ENCODE data around the gene DSCAML1.

The DSCAML1 gene

DNA sequence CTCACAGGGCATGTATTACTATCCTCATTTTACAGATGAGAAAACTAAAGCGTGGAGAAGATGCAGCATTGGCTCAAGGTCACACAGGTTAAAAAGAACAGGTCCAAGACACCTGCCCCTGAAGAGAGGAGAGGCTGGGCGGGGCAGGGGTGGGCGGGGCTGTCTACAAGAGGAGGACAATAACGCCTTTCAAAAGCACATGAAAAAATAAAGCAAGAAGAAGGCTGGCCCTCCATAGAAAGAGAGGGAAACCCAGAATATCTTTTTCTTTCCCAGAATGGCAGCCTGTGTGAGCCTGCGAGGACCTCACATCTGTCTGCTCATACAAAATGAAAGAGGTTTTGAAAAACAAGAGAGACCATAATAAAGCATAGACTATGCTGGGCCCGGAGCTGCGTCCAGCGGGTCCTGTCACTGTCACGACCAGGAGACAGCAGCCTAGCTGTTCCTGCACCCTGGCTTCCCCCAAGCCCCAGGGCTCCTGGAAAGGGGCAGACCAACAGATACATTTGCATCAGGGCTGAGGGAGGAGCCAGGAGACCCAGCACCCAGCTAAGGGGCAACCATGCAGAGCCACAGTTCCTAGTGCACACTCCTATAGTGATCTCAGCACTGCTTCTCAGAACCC, 61.6 kb downstream of the DSCAML1 start:
- no peak overlapping the region for H3K4me3 Mint-ChIP-seq
- H3K4me1 Mint-ChIP-seq (ENCODE audit: low read depth) = no peaks in the 10 kb centered on the region
- H3K27ac Mint-ChIP-seq = no peak overlapping the region
- H3K36me3 Mint-ChIP-seq (ENCODE audit: low read depth) = no peaks in the 10 kb centered on the region
- peaks cover 10% of the 10 kb centered on the region for H3K27me3 Mint-ChIP-seq (ENCODE audit: low read depth)
- H3K9me3 Mint-ChIP-seq = no peaks in the 10 kb centered on the region
- no peak for DNase-seq (ENCODE audit: low spot score)

- Mint-ChIP-seq H3K4me1 (ENCODE audit: low read depth) (no peaks in the 10 kb centered on the region), H3K27ac (no peak overlapping the region), H3K36me3 (ENCODE audit: low read depth) (no peaks in the 10 kb centered on the region), H3K27me3 (ENCODE audit: low read depth) (peaks cover 7% of the 10 kb centered on the region), H3K9me3 (no peaks in the 10 kb centered on the region), H3K4me3 (no peak overlapping the region)
- DNase-seq (ENCODE audit: low spot score) = no peak
Measured at GRCh38 chr11:117734601-117735024, 62.4 kb downstream of the DSCAML1 start.

DNA sequence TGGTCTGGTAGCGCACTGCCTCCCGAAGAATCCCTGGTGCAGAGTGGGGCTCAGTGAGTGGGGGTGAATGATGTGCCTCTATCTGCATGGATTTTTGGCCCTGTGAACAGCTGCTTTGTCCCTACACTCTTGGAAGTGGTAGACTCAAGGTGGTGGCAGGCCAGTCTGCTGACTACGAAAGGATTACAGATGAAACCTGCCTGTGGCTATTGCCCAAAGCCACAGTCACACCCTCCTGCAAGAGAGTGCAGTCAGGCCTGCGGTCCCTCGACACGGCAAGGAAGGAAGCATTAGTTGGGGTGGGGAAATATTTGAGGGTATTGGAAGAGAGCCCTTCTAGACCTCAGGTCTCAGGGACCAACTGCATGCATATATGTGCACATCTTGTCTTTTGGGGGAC, 63.7 kb downstream of the DSCAML1 start:
- Mint-ChIP-seq H3K27me3 (ENCODE audit: low read depth) (peaks cover 7% of the 10 kb centered on the region), H3K4me1 (ENCODE audit: low read depth) (no peaks in the 10 kb centered on the region), H3K4me3 (no peak overlapping the region), H3K36me3 (ENCODE audit: low read depth) (no peaks in the 10 kb centered on the region), H3K27ac (no peak overlapping the region), H3K9me3 (no peaks in the 10 kb centered on the region)
- no peak for DNase-seq (ENCODE audit: low spot score)

DNA sequence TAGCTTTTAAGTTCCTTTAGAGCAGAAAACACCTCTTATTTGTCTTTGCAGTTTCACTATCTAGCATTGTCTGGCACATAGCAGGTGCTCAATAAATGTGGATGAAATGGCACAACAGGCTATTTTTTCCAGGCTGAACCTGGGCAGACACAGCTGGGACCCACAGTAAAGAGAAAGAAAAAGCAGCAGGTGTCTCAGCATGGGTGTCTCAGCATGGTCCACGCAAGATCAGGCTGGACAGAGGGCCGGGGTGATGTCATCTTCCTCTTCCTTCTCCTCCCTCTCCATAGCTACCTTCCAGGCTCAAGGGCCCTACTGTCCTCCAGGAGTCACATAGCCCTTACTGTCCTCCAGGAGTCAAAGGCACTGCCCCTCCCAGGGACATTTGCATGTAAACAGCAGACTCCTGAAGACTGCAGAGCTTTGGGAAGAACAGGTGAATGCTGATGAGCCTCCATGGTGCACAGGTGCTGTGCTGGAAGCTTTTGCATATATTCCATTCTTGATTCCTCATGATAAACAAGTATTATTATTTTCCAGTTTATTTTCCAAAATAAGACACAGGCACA, 65.2 kb downstream of the DSCAML1 start:
- H3K27me3 Mint-ChIP-seq (ENCODE audit: low read depth) = peaks cover 7% of the 10 kb centered on the region
- no peak overlapping the region for H3K4me3 Mint-ChIP-seq
- no peaks in the 10 kb centered on the region for H3K36me3 Mint-ChIP-seq (ENCODE audit: low read depth)
- no peaks in the 10 kb centered on the region for H3K9me3 Mint-ChIP-seq
- no peaks in the 10 kb centered on the region for H3K4me1 Mint-ChIP-seq (ENCODE audit: low read depth)
- H3K27ac Mint-ChIP-seq = no peak overlapping the region
- no peak for DNase-seq (ENCODE audit: low spot score)

GRCh38 chr11:117730208-117730800, 66.7 kb downstream of the DSCAML1 start:
- Mint-ChIP-seq H3K36me3 (ENCODE audit: low read depth) (no peaks in the 10 kb centered on the region), H3K4me1 (ENCODE audit: low read depth) (no peaks in the 10 kb centered on the region), H3K4me3 (no peak overlapping the region), H3K27me3 (ENCODE audit: low read depth) (peaks cover 7% of the 10 kb centered on the region), H3K9me3 (no peaks in the 10 kb centered on the region), H3K27ac (no peak overlapping the region)
- no peak for DNase-seq (ENCODE audit: low spot score)

- no peak for DNase-seq (ENCODE audit: low spot score)
- Mint-ChIP-seq H3K4me3 (no peak overlapping the region), H3K4me1 (ENCODE audit: low read depth) (no peaks in the 10 kb centered on the region), H3K9me3 (no peaks in the 10 kb centered on the region), H3K27me3 (ENCODE audit: low read depth) (no peaks in the 10 kb centered on the region), H3K27ac (no peak overlapping the region), H3K36me3 (ENCODE audit: low read depth) (no peaks in the 10 kb centered on the region)
Measured at GRCh38 chr11:117725048-117725734, 71.8 kb downstream of the DSCAML1 start.

- Mint-ChIP-seq H3K27ac (no peak overlapping the region), H3K27me3 (ENCODE audit: low read depth) (no peaks in the 10 kb centered on the region)
- no peak for DNase-seq (ENCODE audit: low spot score)
Measured at GRCh38 chr11:117724621-117725020, 72.4 kb downstream of the DSCAML1 start.

GRCh38 chr11:117724104-117724503, 72.9 kb downstream of the DSCAML1 start:
- Mint-ChIP-seq H3K36me3 (ENCODE audit: low read depth) (no peaks in the 10 kb centered on the region), H3K4me3 (no peak overlapping the region), H3K4me1 (ENCODE audit: low read depth) (no peaks in the 10 kb centered on the region), H3K27me3 (ENCODE audit: low read depth) (no peaks in the 10 kb centered on the region), H3K9me3 (no peaks in the 10 kb centered on the region), H3K27ac (no peak overlapping the region)
- no peak for DNase-seq (ENCODE audit: low spot score)

More at GRCh38 chr11:117724621-117725020, 72.4 kb downstream of the DSCAML1 start:
- Mint-ChIP-seq H3K4me1 (ENCODE audit: low read depth) (no peaks in the 10 kb centered on the region), H3K36me3 (ENCODE audit: low read depth) (no peaks in the 10 kb centered on the region), H3K9me3 (no peaks in the 10 kb centered on the region), H3K4me3 (no peak overlapping the region)

GRCh38 chr11:117723277-117724024, 73.6 kb downstream of the DSCAML1 start:
- Mint-ChIP-seq H3K4me1 (ENCODE audit: low read depth) (no peaks in the 10 kb centered on the region), H3K4me3 (no peak overlapping the region), H3K27me3 (ENCODE audit: low read depth) (no peaks in the 10 kb centered on the region), H3K9me3 (no peaks in the 10 kb centered on the region), H3K27ac (no peak overlapping the region), H3K36me3 (ENCODE audit: low read depth) (no peaks in the 10 kb centered on the region)
- no peak for DNase-seq (ENCODE audit: low spot score)

GRCh38 chr11:117722082-117722481, 74.9 kb downstream of the DSCAML1 start:
- H3K4me1 Mint-ChIP-seq (ENCODE audit: low read depth) = no peaks in the 10 kb centered on the region
- no peak overlapping the region for H3K27ac Mint-ChIP-seq
- H3K36me3 Mint-ChIP-seq (ENCODE audit: low read depth) = no peaks in the 10 kb centered on the region
- H3K27me3 Mint-ChIP-seq (ENCODE audit: low read depth) = no peaks in the 10 kb centered on the region
- no peak for DNase-seq (ENCODE audit: low spot score)
- H3K4me3 Mint-ChIP-seq = no peak overlapping the region
- H3K9me3 Mint-ChIP-seq = no peaks in the 10 kb centered on the region

DNA sequence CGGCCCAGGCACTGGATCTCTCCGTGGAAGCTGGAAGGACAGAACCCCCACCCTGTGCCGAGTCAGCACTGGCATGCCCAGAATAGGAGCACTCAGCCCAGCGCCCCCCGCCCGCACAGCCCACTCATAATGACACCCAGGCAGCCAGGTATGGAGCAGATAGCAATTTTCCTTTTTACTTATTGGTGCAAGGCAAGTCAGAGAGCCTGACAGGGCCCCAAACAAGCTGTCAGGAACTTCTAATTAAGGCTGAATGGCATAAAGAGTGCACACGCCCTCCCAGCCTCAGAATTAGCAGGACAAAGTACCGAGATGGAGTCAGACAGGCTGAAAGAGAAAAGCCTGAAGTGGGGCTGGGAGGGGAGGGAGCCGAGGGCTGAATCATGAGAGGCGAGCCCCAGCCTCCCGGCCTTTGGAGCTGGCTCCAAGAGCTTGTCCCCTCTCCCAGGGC, 76.9 kb downstream of the DSCAML1 start:
- Mint-ChIP-seq H3K27me3 (ENCODE audit: low read depth) (no peaks in the 10 kb centered on the region), H3K4me3 (no peak overlapping the region), H3K4me1 (ENCODE audit: low read depth) (no peaks in the 10 kb centered on the region), H3K36me3 (ENCODE audit: low read depth) (no peaks in the 10 kb centered on the region), H3K9me3 (no peaks in the 10 kb centered on the region), H3K27ac (no peak overlapping the region)
- DNase-seq (ENCODE audit: low spot score) = no peak

GRCh38 chr11:117719480-117719879, 77.5 kb downstream of the DSCAML1 start:
- DNase-seq (ENCODE audit: low spot score) = no peak
- H3K27me3 Mint-ChIP-seq (ENCODE audit: low read depth) = no peaks in the 10 kb centered on the region
- H3K27ac Mint-ChIP-seq = no peak overlapping the region
- H3K9me3 Mint-ChIP-seq = no peaks in the 10 kb centered on the region
- H3K4me3 Mint-ChIP-seq = no peak overlapping the region
- no peaks in the 10 kb centered on the region for H3K4me1 Mint-ChIP-seq (ENCODE audit: low read depth)
- H3K36me3 Mint-ChIP-seq (ENCODE audit: low read depth) = no peaks in the 10 kb centered on the region

- H3K36me3 Mint-ChIP-seq (ENCODE audit: low read depth) = no peaks in the 10 kb centered on the region
- no peak for DNase-seq (ENCODE audit: low spot score)
- H3K4me3 Mint-ChIP-seq = no peak overlapping the region
- no peak overlapping the region for H3K27ac Mint-ChIP-seq
- H3K9me3 Mint-ChIP-seq = no peaks in the 10 kb centered on the region
- peaks cover 2% of the 10 kb centered on the region for H3K27me3 Mint-ChIP-seq (ENCODE audit: low read depth)
- H3K4me1 Mint-ChIP-seq (ENCODE audit: low read depth) = no peaks in the 10 kb centered on the region
Measured at GRCh38 chr11:117717485-117718314, 79.3 kb downstream of the DSCAML1 start.
